ENCODE data around the gene LRIG1. TPM values are rescaled to one million over a fixed set of nuclear protein-coding genes. Genes with fewer than 3 reads are reported as not detected.

Gene LRIG1
- total and polyA plus RNA-seq, 2 experiments from 2014 or later: 8.2 to 13.3 TPM

DNA sequence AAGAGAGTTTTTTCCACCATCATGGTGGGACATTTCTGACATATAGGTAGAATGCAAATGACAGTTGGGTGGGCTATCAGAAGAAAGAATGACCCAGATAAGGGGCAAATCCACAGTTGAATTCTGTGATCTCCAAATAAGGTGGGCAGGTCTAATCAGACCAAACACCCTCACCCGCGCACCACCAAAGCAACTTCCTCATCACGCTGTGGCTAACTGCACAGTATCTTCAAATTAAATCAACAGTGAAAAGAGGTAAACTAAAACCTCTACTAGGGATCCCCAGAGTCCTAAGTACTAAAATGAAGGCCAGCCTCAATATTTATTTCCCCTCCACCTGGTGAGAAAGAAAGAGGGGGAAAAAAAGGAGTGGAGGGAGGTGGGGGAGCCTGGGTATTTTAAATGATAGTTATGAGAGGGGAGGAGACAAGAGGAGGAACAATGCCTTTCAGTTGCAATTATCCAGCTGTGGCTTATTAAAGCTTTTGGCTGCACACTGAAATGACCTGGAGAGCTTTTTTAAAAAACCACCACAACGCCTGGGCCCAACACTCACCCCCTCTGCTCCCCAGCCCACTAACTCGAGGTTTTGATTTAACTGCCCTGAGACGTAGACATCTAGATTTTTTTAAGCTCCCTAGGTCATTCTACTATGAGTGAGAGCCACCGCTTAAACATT, 61.0 kb downstream of the LRIG1 start:
- Histone ChIP-seq H3K9me3 (ENCODE audit: low read depth) (no peaks in the 10 kb centered on the region), H3K27me3 (no peaks in the 10 kb centered on the region), H3K9me2 (replicated peaks; ENCODE audit: insufficient read depth) (no peaks in the 10 kb centered on the region), H3K4me1 (ENCODE audit: insufficient read depth) (peaks cover 17% of the 10 kb centered on the region), H3K36me3 (replicated peaks; ENCODE audit: insufficient read depth, low read depth) (no peaks in the 10 kb centered on the region), H3K4me2 (no peak overlapping the region), H2AFZ (no peak overlapping the region), H3K79me2 (no peaks in the 10 kb centered on the region), H4K20me1 (ENCODE audit: insufficient read depth, poor library complexity, severe bottlenecking) (no peaks in the 10 kb centered on the region), H3K4me3 (no peak overlapping the region), H3K27ac (no peak overlapping the region)
- DNase-seq (ENCODE audit: low spot score): no peak
- WGBS (ENCODE audit: low lambda C conversion rate, missing lambda C conversion rate): 80% methylated on average over 7 of the region's 7 CpGs
- TF ChIP-seq EZH2 (IDR thresholded peaks at IDR 0.05; ENCODE audit: borderline replicate concordance) (no peak), CTCF (IDR thresholded peaks at IDR 0.05; ENCODE audit: poor library complexity) (no peak), EZH2phosphoT487 (IDR thresholded peaks at IDR 0.05; ENCODE audit: low read depth, severe bottlenecking, unreplicated experiment) (no peak)

DNA sequence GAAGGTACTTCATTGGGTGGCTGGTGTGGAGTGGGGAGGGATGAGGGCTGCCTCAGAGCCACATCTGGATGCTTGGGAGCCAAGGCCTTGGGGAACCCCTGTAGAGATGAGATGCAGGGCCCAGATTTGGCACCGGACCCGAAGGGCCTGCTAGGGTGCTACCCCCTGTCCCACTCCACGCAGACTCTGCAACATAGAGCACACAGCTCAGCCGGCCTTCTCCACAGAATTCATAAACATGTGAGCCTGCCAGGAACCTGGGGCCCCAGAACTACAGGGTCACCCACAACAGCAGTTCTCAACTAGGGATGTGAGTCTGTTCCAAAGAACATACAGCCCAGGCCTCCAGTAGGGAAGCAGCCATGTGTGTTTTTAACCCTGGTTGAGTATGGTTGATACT, 62.8 kb downstream of the LRIG1 start:
- no peak for DNase-seq (ENCODE audit: low spot score)
- Histone ChIP-seq H3K27ac (no peak overlapping the region), H3K36me3 (replicated peaks; ENCODE audit: insufficient read depth, low read depth) (no peaks in the 10 kb centered on the region), H3K4me3 (no peak overlapping the region), H3K9me3 (ENCODE audit: low read depth) (no peaks in the 10 kb centered on the region), H3K4me2 (no peak overlapping the region), H3K4me1 (ENCODE audit: insufficient read depth) (peaks cover 14% of the 10 kb centered on the region), H2AFZ (no peak overlapping the region), H4K20me1 (ENCODE audit: insufficient read depth, poor library complexity, severe bottlenecking) (no peaks in the 10 kb centered on the region), H3K27me3 (no peaks in the 10 kb centered on the region), H3K79me2 (no peaks in the 10 kb centered on the region), H3K9me2 (replicated peaks; ENCODE audit: insufficient read depth) (no peaks in the 10 kb centered on the region)
- WGBS (ENCODE audit: low lambda C conversion rate, missing lambda C conversion rate): 93% methylated on average over 4 of the region's 4 CpGs
- no peak for TF ChIP-seq CTCF (IDR thresholded peaks at IDR 0.05; ENCODE audit: poor library complexity)
- TF ChIP-seq EZH2 (IDR thresholded peaks at IDR 0.05; ENCODE audit: borderline replicate concordance): no peak
- no peak for TF ChIP-seq EZH2phosphoT487 (IDR thresholded peaks at IDR 0.05; ENCODE audit: low read depth, severe bottlenecking, unreplicated experiment)

- H3K4me2 ChIP-seq: no peak overlapping the region
- TF ChIP-seq EZH2 (IDR thresholded peaks at IDR 0.05; ENCODE audit: borderline replicate concordance) (no peak), CTCF (IDR thresholded peaks at IDR 0.05; ENCODE audit: poor library complexity) (no peak), EZH2phosphoT487 (IDR thresholded peaks at IDR 0.05; ENCODE audit: low read depth, severe bottlenecking, unreplicated experiment) (no peak)
- no peaks in the 10 kb centered on the region for H4K20me1 ChIP-seq (ENCODE audit: insufficient read depth, poor library complexity, severe bottlenecking)
- H3K9me3 ChIP-seq (ENCODE audit: low read depth): no peaks in the 10 kb centered on the region
- no peaks in the 10 kb centered on the region for H3K27me3 ChIP-seq
- no peak for DNase-seq (ENCODE audit: low spot score)
- H2AFZ ChIP-seq: no peak overlapping the region
- H3K27ac ChIP-seq: no peak overlapping the region
- no peak overlapping the region for H3K4me3 ChIP-seq
- peaks cover 8% of the 10 kb centered on the region for H3K4me1 ChIP-seq (ENCODE audit: insufficient read depth)
- H3K79me2 ChIP-seq: no peaks in the 10 kb centered on the region
- no peaks in the 10 kb centered on the region for H3K36me3 ChIP-seq (replicated peaks; ENCODE audit: insufficient read depth, low read depth)
- 91% methylated on average over 7 of the region's 7 CpGs for WGBS (ENCODE audit: low lambda C conversion rate, missing lambda C conversion rate)
- no peaks in the 10 kb centered on the region for H3K9me2 ChIP-seq (replicated peaks; ENCODE audit: insufficient read depth)
Observed at GRCh38 chr3:66437341-66437929, 63.4 kb downstream of the LRIG1 start.
